CD14-positive monocyte (primary cell): Measurements from ENCODE around the gene HCK. TPM values are rescaled to one million over a fixed set of nuclear protein-coding genes. Genes with fewer than 3 reads are reported as not detected.

Source experiments
- DNase-seq, 3 donors: peaks; one replicate each; pipeline ENCODE4 v3.0.0-alpha.2; 2011 to 2022
- H2AFZ ChIP-seq: 2 replicates; pipeline ENCODE4 v1.6.0; 2012; ENCODE audit warnings: mild to moderate bottlenecking, low read depth, low read length, inconsistent platforms; ENCODE audit not compliant: insufficient read depth, poor library complexity, severe bottlenecking
- H3K27ac ChIP-seq, 2 donors: 1 replicate in 1 of 2; 2 replicates in 1 of 2; pipeline ENCODE4 v1.5.1; 2012 to 2013; ENCODE audit warnings: low read length in 2 of 2, control low read depth in 1 of 2, inconsistent platforms in 1 of 2, low read depth in 1 of 2, mild to moderate bottlenecking in 1 of 2
- H3K27me3 ChIP-seq, 2 donors: one replicate each; pipeline versions ENCODE4 v1.6.0 to v1.6.1; 2011 to 2013; ENCODE audit warnings: low read length in 2 of 2; ENCODE audit not compliant: control insufficient read depth in 2 of 2, insufficient read depth in 2 of 2
- H3K36me3 ChIP-seq, 2 donors: replicated peaks in 1 of 2; 1 replicate in 1 of 2; 2 replicates in 1 of 2; pipeline versions ENCODE4 v1.5.1 to v1.6.1; 2012 to 2013; ENCODE audit warnings: low read length in 2 of 2, control low read depth in 1 of 2, inconsistent platforms in 1 of 2, mild to moderate bottlenecking in 1 of 2; ENCODE audit not compliant: insufficient read depth in 2 of 2, control insufficient read depth in 1 of 2
- H3K4me1 ChIP-seq, 2 donors: 1 replicate in 1 of 2; 2 replicates in 1 of 2; pipeline versions ENCODE4 v1.5.1 to v1.6.1; 2012 to 2013; ENCODE audit warnings: low read length in 2 of 2, control low read depth in 1 of 2, inconsistent platforms in 1 of 2, mild to moderate bottlenecking in 1 of 2, moderate library complexity in 1 of 2; ENCODE audit not compliant: insufficient read depth in 2 of 2, control insufficient read depth in 1 of 2
- H3K4me2 ChIP-seq: replicated peaks from 2 replicates; pipeline ENCODE3; 2012; ENCODE audit warnings: low read length, moderate library complexity, mild to moderate bottlenecking; ENCODE audit not compliant: poor library complexity, severe bottlenecking; ENCODE audit errors: extremely low read depth
- H3K4me3 ChIP-seq, 3 experiments: fragments of 200-600 bp in 1 of 3; sonication (generic) in 1 of 3; replicated peaks in 1 of 3; 1 replicate in 2 of 3; 2 replicates in 1 of 3; pipeline ENCODE4 v1.5.1; 2011 to 2013; ENCODE audit warnings: low read length in 3 of 3, mild to moderate bottlenecking in 3 of 3, control low read depth in 2 of 3, low read depth in 2 of 3, inconsistent platforms in 1 of 3, moderate library complexity in 1 of 3
- H3K79me2 ChIP-seq: 2 replicates; pipeline ENCODE4 v1.6.0; 2012; ENCODE audit warnings: mild to moderate bottlenecking, control low read depth, inconsistent platforms, low read length, moderate library complexity; ENCODE audit not compliant: insufficient read depth
- H3K9ac ChIP-seq: 2 replicates; pipeline ENCODE4 v1.6.0; 2017; ENCODE audit warnings: low read length, mild to moderate bottlenecking; ENCODE audit not compliant: insufficient read depth, poor library complexity, severe bottlenecking
- H3K9me3 ChIP-seq, 2 donors: replicated peaks in 1 of 2; 1 replicate in 1 of 2; 2 replicates in 1 of 2; pipeline versions ENCODE4 v1.5.1 to v1.6.1; 2012 to 2013; ENCODE audit warnings: low read length in 2 of 2, control low read depth in 1 of 2; ENCODE audit not compliant: control insufficient read depth in 1 of 2, insufficient read depth in 1 of 2
- H4K20me1 ChIP-seq: 2 replicates; pipeline ENCODE4 v1.6.0; 2012; ENCODE audit warnings: mild to moderate bottlenecking, low read length, control low read depth, moderate library complexity; ENCODE audit not compliant: insufficient read depth
- H3K27ac Mint-ChIP-seq, 7 donors: one replicate each; pipeline ENCODE4 v1.8.0; 2020; ENCODE audit warnings: mild to moderate bottlenecking in 7 of 7, mixed read lengths in 7 of 7, moderate library complexity in 6 of 7, inconsistent platforms in 2 of 7
- H3K27me3 Mint-ChIP-seq, 3 donors: one replicate each; pipeline ENCODE4 v1.8.0; 2021 to 2022; ENCODE audit warnings: low read depth in 3 of 3, mild to moderate bottlenecking in 3 of 3, mixed read lengths in 3 of 3, moderate library complexity in 3 of 3, inconsistent platforms in 1 of 3
- H3K36me3 Mint-ChIP-seq, 2 donors: one replicate each; pipeline ENCODE4 v1.8.0; 2020; ENCODE audit warnings: mixed read lengths in 2 of 2, inconsistent platforms in 1 of 2, mild to moderate bottlenecking in 1 of 2
- H3K4me1 Mint-ChIP-seq: one replicate; pipeline ENCODE4 v1.8.0; 2020; ENCODE audit warnings: mild to moderate bottlenecking, mixed read lengths
- H3K4me3 Mint-ChIP-seq, 2 donors: one replicate each; pipeline ENCODE4 v1.8.0; 2020; ENCODE audit warnings: mild to moderate bottlenecking in 2 of 2, mixed read lengths in 2 of 2, moderate library complexity in 1 of 2
- H3K9me3 Mint-ChIP-seq, 7 donors: one replicate each; pipeline ENCODE4 v1.8.0; 2020 to 2022; ENCODE audit warnings: mixed read lengths in 7 of 7, mild to moderate bottlenecking in 6 of 7, moderate library complexity in 6 of 7, inconsistent platforms in 2 of 7
- CTCF ChIP-seq: fragments of 200-600 bp; IDR thresholded peaks from one replicate; pipeline ENCODE4 v1.8.0; 2022; ENCODE audit warnings: antibody characterized with exemption, mild to moderate bottlenecking
- WGBS: methylation state at CpG from one replicate; pipeline ENCODE4 v1.1.5; 2013; ENCODE audit warnings: missing lambda C conversion rate; ENCODE audit not compliant: insufficient coverage; 5-methylcytosine and 5-hydroxymethylcytosine counted together
- intact Hi-C, 2 donors: fragments of 100-400 bp; cut with micrococcal nuclease; formaldehyde crosslinking; loops; one replicate each; pipeline versions ENCODE4 v1.15.0 to v1.15.1; 2023
- polyA plus RNA-seq, 3 donors: library from polyadenylated mRNA; depleted of rRNA in 1 of 3; unstranded in 2 of 3; stranded (reverse) in 1 of 3; fragments of 300-500 nt in 2 of 3; fragments of >200 nt in 1 of 3; fragmentation: Illumina TruSeq in 2 of 3; gene quantifications; 1 replicate in 2 of 3; 2 replicates in 1 of 3; pipeline ENCODE4 v1.2.3, GENCODE V29; 2012 to 2021

The HCK gene
- polyA plus RNA-seq, 3 donors, result 430 to 688 (median 526) TPM

- peaks cover 6 to 8% of the 10 kb centered on the region in 2 donors for H3K4me1 ChIP-seq
- H3K27ac Mint-ChIP-seq, result no peak overlapping the region
- WGBS, result 94% methylated on average over 4 of the region's 7 CpGs
Observed at GRCh38 chr20:32009564-32009963, 42.5 kb upstream of the HCK start.

GRCh38 chr20:32010101-32010500, 41.9 kb upstream of the HCK start, which contains the start of gene CCM2L:
CCM2L (plus strand) TSS chr20:32010438; CDS start chr20:32010455, 17 bp downstream.
- DNase-seq, result no peak
- Mint-ChIP-seq H3K36me3 (no peaks in the 10 kb centered on the region), H3K4me1 (peaks cover 9% of the 10 kb centered on the region), H3K27ac (no peak within 1 kb of the TSS), H3K27me3 (peaks cover 9 to 31% (median 13%) of the 10 kb centered on the region in 3 donors), H3K9me3 (no peaks in the 10 kb centered on the region), H3K4me3 (no peak within 1 kb of the TSS)
- no peaks in the 10 kb centered on the region for H3K9me3 ChIP-seq
- H3K4me2 ChIP-seq, result no peak within 1 kb of the TSS
- H3K36me3 ChIP-seq, result no peaks in the 10 kb centered on the region
- no peaks in the 10 kb centered on the region for H4K20me1 ChIP-seq
- H3K27me3 ChIP-seq, result peaks cover 0 to 7% of the 10 kb centered on the region in 2 donors
- H3K27ac ChIP-seq, result no peak within 1 kb of the TSS
- intact Hi-C loops, result no loop called here
- no peak within 1 kb of the TSS for H3K4me3 ChIP-seq
- H2AFZ ChIP-seq, result no peak within 1 kb of the TSS
- no peak for TF ChIP-seq CTCF
- WGBS, result 100% methylated on average over 1 of the region's 2 CpGs
- peaks cover 6 to 8% of the 10 kb centered on the region in 2 donors for H3K4me1 ChIP-seq
- H3K9ac ChIP-seq, result no peak within 1 kb of the TSS
- H3K79me2 ChIP-seq, result no peaks in the 10 kb centered on the region

More at GRCh38 chr20:32009564-32009963, 42.5 kb upstream of the HCK start:
- no peak overlapping the region for H3K4me3 Mint-ChIP-seq
- Histone ChIP-seq H3K27ac (no peak overlapping the region), H3K9me3 (no peaks in the 10 kb centered on the region), H4K20me1 (no peaks in the 10 kb centered on the region), H2AFZ (no peak overlapping the region), H3K4me3 (no peak overlapping the region), H3K4me2 (no peak overlapping the region), H3K36me3 (no peaks in the 10 kb centered on the region), H3K79me2 (no peaks in the 10 kb centered on the region), H3K9ac (no peak overlapping the region), H3K27me3 (peaks cover 0 to 3% of the 10 kb centered on the region in 2 donors)
- H3K27me3 Mint-ChIP-seq, result peaks cover 8 to 26% (median 9%) of the 10 kb centered on the region in 3 donors
- DNase-seq, result no peak
- no peak for TF ChIP-seq CTCF
- H3K36me3 Mint-ChIP-seq, result no peaks in the 10 kb centered on the region
- intact Hi-C loops, result no loop called here
- H3K4me1 Mint-ChIP-seq, result peaks cover 9% of the 10 kb centered on the region
- no peaks in the 10 kb centered on the region for H3K9me3 Mint-ChIP-seq
